SK-N-SH treated with all-trans-retinoic acid at 6 μM for 48 hours (cell line): ENCODE results near the gene NLRX1.

Source experiments
- ISL1 ChIP-seq: fragments of 250-450 bp; sonication (Bioruptor Pico); IDR thresholded peaks from 2 replicates; pipeline ENCODE4 v2.1.2; 2022; ENCODE audit warnings: mild to moderate bottlenecking, moderate library complexity
- TCF4 ChIP-seq: fragments of 250-450 bp; sonication (Bioruptor Pico); IDR thresholded peaks from 2 replicates; pipeline ENCODE4 v1.8.0; 2021; ENCODE audit warnings: mild to moderate bottlenecking, moderate library complexity, borderline replicate concordance
- ZNF565 ChIP-seq: fragments of 450-650 bp; formaldehyde crosslinking; conservative IDR thresholded peaks from 2 replicates; pipeline ENCODE4 v1.5.0; 2020; ENCODE audit warnings: low read depth, mild to moderate bottlenecking, moderate library complexity
- TF ChIP-seq, protein P1 (sequence below): fragments of 250-450 bp; sonication (Bioruptor Pico); IDR thresholded peaks from 2 replicates; pipeline ENCODE4 v1.8.0; 2020; ENCODE audit warnings: mild to moderate bottlenecking, moderate library complexity, borderline replicate concordance

DNA sequence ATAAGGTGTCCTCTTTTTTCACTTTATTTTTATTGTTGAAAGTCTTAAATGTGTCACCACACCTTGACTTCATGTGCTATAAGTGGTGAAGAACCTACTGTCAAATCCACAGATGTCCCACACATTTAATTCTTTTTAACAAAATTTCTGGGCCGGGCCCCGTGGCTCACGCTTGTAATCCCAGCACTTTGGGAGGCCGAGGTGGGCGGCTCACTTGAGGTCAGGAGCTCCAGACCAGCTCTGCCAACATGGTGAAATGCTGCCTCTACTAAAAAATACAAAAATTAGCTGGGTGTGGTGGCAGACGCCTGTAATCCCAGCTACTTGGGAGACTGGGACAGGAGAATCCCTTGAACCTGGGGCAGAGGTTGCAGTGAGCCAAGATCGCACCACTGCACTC, 40.7 kb downstream of the NLRX1 start:
- TF ChIP-seq ZNF565 = no peak
- TF ChIP-seq ISL1 (CRISPR knock-in tag) = no peak
- TF ChIP-seq TCF4 = no peak
- TF ChIP-seq, protein P1, sequence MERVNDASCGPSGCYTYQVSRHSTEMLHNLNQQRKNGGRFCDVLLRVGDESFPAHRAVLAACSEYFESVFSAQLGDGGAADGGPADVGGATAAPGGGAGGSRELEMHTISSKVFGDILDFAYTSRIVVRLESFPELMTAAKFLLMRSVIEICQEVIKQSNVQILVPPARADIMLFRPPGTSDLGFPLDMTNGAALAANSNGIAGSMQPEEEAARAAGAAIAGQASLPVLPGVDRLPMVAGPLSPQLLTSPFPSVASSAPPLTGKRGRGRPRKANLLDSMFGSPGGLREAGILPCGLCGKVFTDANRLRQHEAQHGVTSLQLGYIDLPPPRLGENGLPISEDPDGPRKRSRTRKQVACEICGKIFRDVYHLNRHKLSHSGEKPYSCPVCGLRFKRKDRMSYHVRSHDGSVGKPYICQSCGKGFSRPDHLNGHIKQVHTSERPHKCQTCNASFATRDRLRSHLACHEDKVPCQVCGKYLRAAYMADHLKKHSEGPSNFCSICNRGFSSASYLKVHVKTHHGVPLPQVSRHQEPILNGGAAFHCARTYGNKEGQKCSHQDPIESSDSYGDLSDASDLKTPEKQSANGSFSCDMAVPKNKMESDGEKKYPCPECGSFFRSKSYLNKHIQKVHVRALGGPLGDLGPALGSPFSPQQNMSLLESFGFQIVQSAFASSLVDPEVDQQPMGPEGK = no peak
